Middle frontal gyrus (tissue), 1 donor: ENCODE results near the gene HMGB2.

ENCODE experiments used
- DNase-seq: peaks from one replicate; pipeline ENCODE4 v3.0.0-alpha.2; 2015; ENCODE audit warnings: low spot score; ENCODE audit errors: extremely low spot score

The HMGB2 gene

GRCh38 chr4:173288698-173289352 is 45.3 kb downstream of the HMGB2 start:
- no peak for DNase-seq

- no peak for DNase-seq
Measured at GRCh38 chr4:173288296-173288695, 45.9 kb downstream of the HMGB2 start.

- DNase-seq: no peak
Measured at GRCh38 chr4:173287486-173287885, 46.7 kb downstream of the HMGB2 start.

GRCh38 chr4:173284463-173284862 is 49.7 kb downstream of the HMGB2 start:
- DNase-seq: no peak

- no peak for DNase-seq
Measured at GRCh38 chr4:173282626-173283025, 51.5 kb downstream of the HMGB2 start.

GRCh38 chr4:173282256-173282562 is 51.9 kb downstream of the HMGB2 start:
- no peak for DNase-seq

GRCh38 chr4:173281406-173282255 is 52.5 kb downstream of the HMGB2 start:
- DNase-seq: no peak
